Lower leg skin (tissue), 4 donors: ENCODE data around the gene SLC26A2. TPM values are rescaled to one million over a fixed set of nuclear protein-coding genes. Genes with fewer than 3 reads are reported as not detected.

ENCODE experiments used
- DNase-seq, 2 donors: peaks; one replicate each; pipeline ENCODE4 v3.0.0-alpha.2; 2019; ENCODE audit warnings: low spot score in 2 of 2
- H3K4me3 ChIP-seq: fragments of 200-600 bp; sonication (generic); 2 replicates; pipeline ENCODE4 v1.5.1; 2017; ENCODE audit warnings: mild to moderate bottlenecking, low read depth; ENCODE audit not compliant: poor library complexity, severe bottlenecking
- POLR2A ChIP-seq, 2 donors: fragments of 450-650 bp; IDR thresholded peaks; one replicate each; pipeline ENCODE4 v1.6.1; 2016 to 2017; ENCODE audit warnings: antibody characterized with exemption in 2 of 2, mild to moderate bottlenecking in 1 of 2, moderate library complexity in 1 of 2
- WGBS, 2 donors: methylation state at CpG; one replicate each; pipeline ENCODE4 v1.1.5; 2018; 5-methylcytosine and 5-hydroxymethylcytosine counted together
- intact Hi-C: fragments of 100-400 bp; cut with DNase I; formaldehyde crosslinking; loops from one replicate; pipeline ENCODE4 v1.15.0; 2023; ENCODE audit warnings: low total_unique reads
- total RNA-seq, 4 donors: library from RNA; depleted of rRNA; stranded (reverse); fragments of >200 nt; gene quantifications; one replicate each; pipeline ENCODE4 v1.1.0, GENCODE V29; 2016
- TF ChIP-seq, protein P1 (sequence below), 3 donors: fragments of 450-650 bp; IDR thresholded peaks; one replicate each; pipeline ENCODE4 v1.5.1; 2016; ENCODE audit warnings: antibody characterized with exemption in 3 of 3, mild to moderate bottlenecking in 3 of 3, moderate library complexity in 2 of 3

SLC26A2 gene
- total RNA-seq, 4 donors from 2014 or later: 8.4 to 56.5 (median 33.3) TPM

DNA sequence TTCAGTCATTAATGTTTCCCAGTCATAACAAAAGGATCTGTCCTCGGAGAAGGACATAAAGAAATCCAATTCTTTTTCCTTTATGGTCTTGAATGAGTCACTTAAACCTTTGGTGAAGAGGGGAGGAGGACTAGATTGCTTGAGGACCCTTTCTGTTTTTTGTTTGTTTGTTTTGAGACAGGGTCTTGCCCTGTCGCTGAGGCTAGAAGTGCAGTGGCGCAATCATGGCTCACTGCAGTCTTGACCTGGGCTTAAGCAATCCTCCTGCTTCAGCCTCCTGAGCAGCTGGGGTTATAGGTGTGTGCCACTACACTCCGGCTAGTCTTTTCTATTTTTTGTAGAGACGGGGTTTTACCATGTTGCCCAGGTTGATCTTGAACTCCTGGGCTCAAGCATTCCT is 27.6 kb downstream of the SLC26A2 start:
- TF ChIP-seq POLR2A (IDR thresholded peaks at IDR 0.05): no peak
- TF ChIP-seq, protein P1, sequence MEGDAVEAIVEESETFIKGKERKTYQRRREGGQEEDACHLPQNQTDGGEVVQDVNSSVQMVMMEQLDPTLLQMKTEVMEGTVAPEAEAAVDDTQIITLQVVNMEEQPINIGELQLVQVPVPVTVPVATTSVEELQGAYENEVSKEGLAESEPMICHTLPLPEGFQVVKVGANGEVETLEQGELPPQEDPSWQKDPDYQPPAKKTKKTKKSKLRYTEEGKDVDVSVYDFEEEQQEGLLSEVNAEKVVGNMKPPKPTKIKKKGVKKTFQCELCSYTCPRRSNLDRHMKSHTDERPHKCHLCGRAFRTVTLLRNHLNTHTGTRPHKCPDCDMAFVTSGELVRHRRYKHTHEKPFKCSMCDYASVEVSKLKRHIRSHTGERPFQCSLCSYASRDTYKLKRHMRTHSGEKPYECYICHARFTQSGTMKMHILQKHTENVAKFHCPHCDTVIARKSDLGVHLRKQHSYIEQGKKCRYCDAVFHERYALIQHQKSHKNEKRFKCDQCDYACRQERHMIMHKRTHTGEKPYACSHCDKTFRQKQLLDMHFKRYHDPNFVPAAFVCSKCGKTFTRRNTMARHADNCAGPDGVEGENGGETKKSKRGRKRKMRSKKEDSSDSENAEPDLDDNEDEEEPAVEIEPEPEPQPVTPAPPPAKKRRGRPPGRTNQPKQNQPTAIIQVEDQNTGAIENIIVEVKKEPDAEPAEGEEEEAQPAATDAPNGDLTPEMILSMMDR (IDR thresholded peaks at IDR 0.05): no peak

DNA sequence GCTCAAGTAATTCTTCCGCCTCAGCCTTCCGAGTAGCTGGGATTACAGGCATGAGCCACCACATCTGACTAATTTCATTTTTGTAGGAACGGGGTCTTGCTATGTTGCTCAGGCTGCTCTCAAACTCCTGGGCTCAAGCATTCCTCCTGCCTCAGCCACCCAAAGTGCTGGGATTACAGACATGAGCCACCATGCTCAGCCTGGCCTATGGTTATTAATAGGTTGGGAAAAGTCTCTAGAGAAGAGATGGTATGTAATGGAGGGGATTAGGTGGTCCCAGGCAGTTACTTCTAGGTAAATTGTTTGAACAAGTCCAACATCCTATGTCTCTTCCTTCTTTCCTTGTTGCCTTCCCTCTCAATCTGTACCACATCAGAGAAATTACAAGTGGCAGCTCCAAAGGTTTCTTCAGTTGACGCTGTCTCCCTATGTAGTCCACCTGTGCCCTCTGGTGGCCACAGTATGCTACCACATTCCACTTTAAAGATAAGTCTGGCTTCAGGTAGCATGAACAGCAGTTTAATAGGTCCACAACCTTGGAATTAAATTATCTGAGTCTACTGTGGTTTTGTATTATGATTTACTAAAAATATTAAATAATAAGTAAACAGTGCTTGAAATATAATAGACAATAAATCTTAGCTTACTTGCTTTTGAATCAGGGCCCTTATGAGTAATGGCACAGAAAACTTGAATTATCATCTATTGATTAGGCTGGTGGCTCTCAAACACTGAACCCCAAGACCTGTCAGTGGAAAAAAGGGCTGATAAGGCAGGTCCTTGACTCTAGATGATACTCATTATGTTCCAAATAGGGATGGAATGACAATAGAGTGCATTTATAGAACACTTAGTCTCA is 30.2 kb downstream of the SLC26A2 start:
- intact Hi-C loops: loop anchor here (10.0 kb wide), 1 partner anchor 356 kb away; no protein-coding TSS in a partner anchor
- WGBS, 2 donors: 69 to 72% methylated on average over 4 of the region's 4 CpGs
- TF ChIP-seq, protein P1 (IDR thresholded peaks at IDR 0.05): peak in 1 of 3 donors; percentile 78
- no peak for TF ChIP-seq POLR2A (IDR thresholded peaks at IDR 0.05)
- peak; percentile 74 to 92 for DNase-seq
- no peak overlapping the region for H3K4me3 ChIP-seq

More for the DNA sequence above, 27.6 kb downstream of the SLC26A2 start:
- no peak for DNase-seq
- 83 to 87% methylated on average over 5 of the region's 5 CpGs for whole genome bisulfite sequencing, 2 donors
- intact Hi-C loops: loop anchor here (5.0 kb wide), 1 partner anchor 151 kb away; no protein-coding TSS in a partner anchor
- H3K4me3 ChIP-seq: no peak overlapping the region

DNA sequence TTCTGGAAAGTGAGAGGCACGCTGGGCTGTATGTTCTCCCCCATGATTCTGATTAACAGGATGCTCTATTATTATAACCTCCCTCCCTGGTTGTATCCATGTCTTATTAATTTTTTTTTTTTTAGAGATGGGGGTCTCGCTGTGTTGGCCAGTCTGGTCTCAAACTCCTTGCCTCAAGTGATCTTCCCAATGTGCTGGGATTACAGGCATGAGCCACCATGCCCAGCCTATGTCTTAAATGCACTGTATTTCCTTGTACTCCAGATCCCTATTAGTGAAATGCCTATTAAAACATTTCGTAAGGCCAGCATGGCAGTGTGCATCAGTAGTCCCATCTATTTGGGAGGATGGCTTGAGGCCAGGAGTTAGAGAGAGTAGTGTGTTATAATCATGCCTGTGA is 32.9 kb downstream of the SLC26A2 start:
- TF ChIP-seq POLR2A (IDR thresholded peaks at IDR 0.05): no peak
- TF ChIP-seq, protein P1 (IDR thresholded peaks at IDR 0.05): no peak
- intact Hi-C loops: loop anchor here (10.0 kb wide), 1 partner anchor 359 kb away; no protein-coding TSS in a partner anchor
- WGBS, 2 donors: 89 to 91% methylated on average over 3 of the region's 3 CpGs
- H3K4me3 ChIP-seq: no peak overlapping the region
- no peak for DNase-seq

DNA sequence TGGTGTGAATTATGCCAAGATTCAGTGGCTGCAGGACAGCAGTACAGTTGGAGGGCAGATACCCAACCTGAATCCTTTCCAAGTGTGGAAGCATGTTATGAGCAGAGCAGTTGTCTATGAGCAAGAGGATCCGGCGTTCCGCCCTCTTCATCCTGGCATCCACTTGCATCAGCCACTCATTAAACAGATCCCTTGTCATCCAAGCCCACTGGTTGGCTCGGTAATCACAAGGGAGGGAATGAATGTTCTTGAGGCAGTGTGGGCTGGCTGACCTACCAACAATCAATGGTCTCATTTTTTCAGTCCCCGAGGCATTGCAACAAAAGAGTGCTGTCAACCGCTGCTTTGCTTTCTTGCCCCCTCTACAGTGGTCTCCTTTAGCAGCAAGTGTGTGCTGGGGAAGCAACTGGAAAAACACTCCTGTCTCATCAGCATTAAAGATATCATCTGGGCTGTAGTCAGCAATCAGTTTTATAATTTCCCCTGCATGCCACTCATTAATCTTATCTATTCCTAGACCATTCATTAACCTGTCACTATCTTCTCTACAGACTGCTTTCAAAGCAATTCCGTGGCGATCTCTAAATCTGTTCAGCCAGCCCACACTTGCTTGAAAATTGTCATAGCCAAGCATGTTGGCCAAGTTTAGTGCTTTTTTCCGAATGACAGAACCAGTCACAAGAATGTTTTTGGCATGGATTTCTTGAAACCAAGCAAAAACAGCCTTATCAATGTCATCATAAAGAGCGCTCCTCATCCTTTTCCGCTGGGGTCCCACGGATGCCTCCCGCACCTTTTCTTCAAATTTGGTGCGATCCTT is 35.0 kb downstream of the SLC26A2 start:
- WGBS, 2 donors: 51 to 53% methylated on average over 14 of the region's 14 CpGs
- intact Hi-C loops: loop anchor here (10.0 kb wide), 1 partner anchor 361 kb away; no protein-coding TSS in a partner anchor
- no peak overlapping the region for H3K4me3 ChIP-seq
- no peak for TF ChIP-seq POLR2A (IDR thresholded peaks at IDR 0.05)
- TF ChIP-seq, protein P1 (IDR thresholded peaks at IDR 0.05): no peak
- no peak for DNase-seq

DNA sequence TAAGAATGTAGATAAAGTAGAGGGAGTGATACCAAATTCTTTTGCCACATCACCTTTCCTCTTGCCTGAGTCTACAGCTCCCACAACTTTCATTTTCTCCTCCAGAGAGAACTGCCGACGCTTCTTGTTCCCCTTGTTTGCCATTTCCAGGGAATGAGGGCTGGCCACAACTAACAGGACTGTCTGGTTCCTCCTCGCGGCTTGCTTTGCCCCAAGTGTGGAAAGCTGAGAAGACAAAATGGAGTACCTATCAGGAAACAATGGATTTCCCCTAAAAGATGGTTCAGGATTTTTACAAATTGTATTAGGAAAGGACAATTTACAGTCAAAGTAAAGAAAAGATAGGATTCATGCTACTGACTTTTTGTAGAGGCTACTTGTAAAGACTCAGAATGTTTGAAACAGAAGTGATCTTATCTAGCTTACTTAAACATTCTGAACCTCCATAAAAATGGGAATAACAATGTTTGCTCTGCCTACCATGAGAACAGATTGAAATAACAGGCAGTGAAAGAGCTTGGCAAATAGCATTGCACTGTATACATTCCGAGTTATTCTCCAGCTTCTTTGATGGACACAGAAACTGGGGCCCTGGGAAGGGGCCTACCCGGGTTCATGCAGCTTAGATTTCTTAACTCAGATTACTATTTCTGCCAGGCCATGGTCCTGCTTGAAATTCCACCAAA is 35.8 kb downstream of the SLC26A2 start:
- no peak for TF ChIP-seq POLR2A (IDR thresholded peaks at IDR 0.05)
- TF ChIP-seq, protein P1 (IDR thresholded peaks at IDR 0.05): no peak
- no peak for DNase-seq
- WGBS, 2 donors: 61 to 71% methylated on average over 6 of the region's 6 CpGs
- no peak overlapping the region for H3K4me3 ChIP-seq
- intact Hi-C loops: loop anchor here (10.0 kb wide), 1 partner anchor 362 kb away; no protein-coding TSS in a partner anchor
